ENCODE data around the gene KREMEN1.

Gene KREMEN1

DNA sequence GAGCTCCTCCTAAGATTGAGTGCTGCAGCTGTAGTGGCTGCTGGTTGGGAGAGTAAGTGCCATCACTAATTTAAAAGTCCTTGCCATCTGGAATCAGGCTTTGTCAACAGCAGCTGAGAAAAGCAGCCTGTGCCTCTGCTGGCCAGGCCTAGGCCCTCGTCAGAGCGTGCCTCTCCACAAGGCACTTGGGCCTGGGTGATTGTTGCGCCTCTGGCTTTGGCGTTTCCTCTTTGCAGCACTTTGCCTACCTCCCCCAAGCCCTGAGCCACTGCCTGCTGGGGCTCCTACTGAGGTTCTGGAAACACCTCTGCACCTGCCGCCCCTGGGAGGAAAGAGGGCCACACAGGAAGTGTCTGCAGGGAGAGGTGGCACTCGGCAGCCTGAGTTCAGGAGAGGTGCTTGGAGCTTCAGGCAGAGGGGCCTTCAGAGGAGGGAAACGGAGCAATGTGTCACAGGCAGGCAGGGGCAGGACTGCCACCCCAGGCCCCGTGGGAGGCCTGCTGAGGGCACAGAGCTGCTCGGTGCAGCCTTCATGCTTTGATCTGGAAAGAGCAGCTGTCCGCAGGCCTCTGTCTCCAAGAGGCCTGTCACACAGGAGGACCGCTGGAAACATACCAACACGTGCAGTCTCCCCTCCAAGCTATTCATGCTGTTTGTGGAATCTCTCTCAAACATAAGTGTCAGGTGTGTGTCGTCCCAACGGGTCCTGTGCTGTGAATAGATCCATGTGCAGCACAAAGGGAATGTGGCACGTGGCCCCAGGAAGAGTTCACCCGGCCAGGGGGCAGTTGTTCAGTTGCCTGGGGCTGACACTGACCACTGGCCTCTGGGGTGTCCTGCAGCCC lies 71.3 kb downstream of the KREMEN1 start:
- H3K36me3 ChIP-seq (ENCODE audit: control insufficient read depth, insufficient read depth, low read length): no peaks in the 10 kb centered on the region
- no peak overlapping the region for H3K9ac ChIP-seq (ENCODE audit: low read length)
- no peaks in the 10 kb centered on the region for H3K27me3 ChIP-seq (ENCODE audit: insufficient read depth, low read length, poor library complexity)
- H2BK5ac ChIP-seq (ENCODE audit: low read length): no peak overlapping the region
- H4K8ac ChIP-seq (ENCODE audit: low read depth, low read length): no peak overlapping the region
- no peaks in the 10 kb centered on the region for H3K79me1 ChIP-seq (ENCODE audit: low read length)
- H3K79me2 ChIP-seq (ENCODE audit: control insufficient read depth, insufficient read depth, low read length): no peaks in the 10 kb centered on the region
- no peak overlapping the region for H3K4me2 ChIP-seq (ENCODE audit: low read length)
- H2BK15ac ChIP-seq (replicated peaks; ENCODE audit: low read depth): no peak overlapping the region
- no peak overlapping the region for H3K27ac ChIP-seq (ENCODE audit: low read depth, low read length)
- H3K56ac ChIP-seq (ENCODE audit: low read length): no peak overlapping the region
- no peaks in the 10 kb centered on the region for H3K4me1 ChIP-seq (ENCODE audit: control insufficient read depth, low read depth, low read length)
- H3K4ac ChIP-seq (ENCODE audit: low read depth, low read length): no peak overlapping the region
- H3K18ac ChIP-seq (ENCODE audit: low read length): no peak overlapping the region
- no peak overlapping the region for H2BK120ac ChIP-seq (ENCODE audit: low read depth, low read length)
- no CpG with 5 or more reads among the region's 16 CpGs for WGBS (ENCODE audit: extremely low coverage, insufficient coverage, low lambda C conversion rate)
- no peak overlapping the region for H3K4me3 ChIP-seq (ENCODE audit: low read length)
- no peak for DNase-seq
- H2AK5ac ChIP-seq (ENCODE audit: low read length): no peak overlapping the region
- H3K23ac ChIP-seq (ENCODE audit: low read length): no peak overlapping the region
- no peak overlapping the region for H4K5ac ChIP-seq (ENCODE audit: low read length)

DNA sequence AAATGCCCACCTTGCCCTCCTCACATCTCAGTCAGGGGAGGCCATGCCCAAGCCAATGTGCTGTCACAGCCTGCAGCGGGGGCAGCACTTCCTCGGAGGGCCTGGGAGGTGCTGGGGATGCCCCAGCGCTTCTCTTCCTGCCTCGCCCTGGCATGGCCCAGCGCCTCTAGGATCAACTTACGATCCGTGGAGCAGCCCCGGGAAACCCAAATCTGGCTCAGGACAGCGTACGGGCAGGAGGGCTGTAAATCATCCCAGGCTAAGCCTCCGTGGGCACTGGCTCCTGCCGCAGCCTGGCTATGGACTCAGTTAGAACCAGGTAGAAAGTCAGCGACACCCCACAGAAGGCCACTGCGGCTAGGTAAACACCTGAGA lies 71.9 kb downstream of the KREMEN1 start:
- H2BK5ac ChIP-seq (ENCODE audit: low read length): no peak overlapping the region
- no peaks in the 10 kb centered on the region for H3K36me3 ChIP-seq (ENCODE audit: control insufficient read depth, insufficient read depth, low read length)
- H3K23ac ChIP-seq (ENCODE audit: low read length): no peak overlapping the region
- H4K5ac ChIP-seq (ENCODE audit: low read length): no peak overlapping the region
- no peak overlapping the region for H3K4ac ChIP-seq (ENCODE audit: low read depth, low read length)
- no peak overlapping the region for H3K4me2 ChIP-seq (ENCODE audit: low read length)
- no peaks in the 10 kb centered on the region for H3K79me1 ChIP-seq (ENCODE audit: low read length)
- no peak for DNase-seq
- no peaks in the 10 kb centered on the region for H3K4me1 ChIP-seq (ENCODE audit: control insufficient read depth, low read depth, low read length)
- H3K27me3 ChIP-seq (ENCODE audit: insufficient read depth, low read length, poor library complexity): no peaks in the 10 kb centered on the region
- H4K8ac ChIP-seq (ENCODE audit: low read depth, low read length): no peak overlapping the region
- no peak overlapping the region for H3K56ac ChIP-seq (ENCODE audit: low read length)
- H2BK120ac ChIP-seq (ENCODE audit: low read depth, low read length): no peak overlapping the region
- H2BK15ac ChIP-seq (replicated peaks; ENCODE audit: low read depth): no peak overlapping the region
- H3K79me2 ChIP-seq (ENCODE audit: control insufficient read depth, insufficient read depth, low read length): no peaks in the 10 kb centered on the region
- no peak overlapping the region for H3K9ac ChIP-seq (ENCODE audit: low read length)
- H3K4me3 ChIP-seq (ENCODE audit: low read length): no peak overlapping the region
- WGBS (ENCODE audit: extremely low coverage, insufficient coverage, low lambda C conversion rate): no CpG with 5 or more reads among the region's 14 CpGs
- no peak overlapping the region for H3K18ac ChIP-seq (ENCODE audit: low read length)
- no peak overlapping the region for H3K27ac ChIP-seq (ENCODE audit: low read depth, low read length)
- H2AK5ac ChIP-seq (ENCODE audit: low read length): no peak overlapping the region

DNA sequence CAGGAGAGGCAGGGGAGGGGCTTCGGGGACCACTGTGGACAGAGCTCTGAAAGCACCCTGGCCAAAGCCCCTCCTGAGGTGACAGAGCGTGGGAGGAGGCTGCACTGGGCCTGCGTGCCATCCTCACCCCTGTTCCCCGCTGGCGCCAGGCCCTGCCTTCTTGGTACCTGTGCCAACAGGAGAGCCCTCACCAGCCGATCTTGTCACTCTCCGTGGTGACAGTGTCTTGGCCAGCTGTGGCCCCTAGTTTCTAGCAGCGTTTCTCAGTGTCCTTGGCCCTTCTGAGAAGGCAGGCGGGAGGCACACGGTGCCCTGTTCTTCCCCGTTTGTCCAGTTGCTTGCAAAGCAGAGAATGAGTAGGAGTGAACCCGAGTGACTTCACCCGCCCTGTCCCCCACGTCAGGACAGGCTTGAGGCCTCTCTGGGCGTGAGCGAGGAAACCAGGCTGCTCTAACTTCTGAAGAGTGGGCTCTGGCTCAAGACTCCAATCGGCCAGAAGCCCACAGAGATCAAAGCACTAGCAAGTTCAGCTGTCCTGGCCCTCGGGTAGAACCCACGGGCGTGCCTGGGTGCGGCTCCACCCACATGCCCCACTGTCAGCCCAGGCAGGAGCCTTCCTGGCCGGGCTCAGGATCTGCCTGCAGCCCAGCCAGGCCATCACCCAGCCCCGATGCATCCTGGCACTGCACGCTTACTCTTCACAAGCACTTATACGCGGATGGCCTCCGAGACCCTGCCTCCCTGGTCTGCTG lies 72.7 kb downstream of the KREMEN1 start:
- H3K79me1 ChIP-seq (ENCODE audit: low read length): no peaks in the 10 kb centered on the region
- H3K23ac ChIP-seq (ENCODE audit: low read length): no peak overlapping the region
- H3K4ac ChIP-seq (ENCODE audit: low read depth, low read length): no peak overlapping the region
- H2BK5ac ChIP-seq (ENCODE audit: low read length): no peak overlapping the region
- no peak overlapping the region for H4K5ac ChIP-seq (ENCODE audit: low read length)
- H3K4me3 ChIP-seq (ENCODE audit: low read length): no peak overlapping the region
- H3K27ac ChIP-seq (ENCODE audit: low read depth, low read length): no peak overlapping the region
- no peaks in the 10 kb centered on the region for H3K36me3 ChIP-seq (ENCODE audit: control insufficient read depth, insufficient read depth, low read length)
- H2AK5ac ChIP-seq (ENCODE audit: low read length): no peak overlapping the region
- DNase-seq: no peak
- H3K79me2 ChIP-seq (ENCODE audit: control insufficient read depth, insufficient read depth, low read length): no peaks in the 10 kb centered on the region
- H3K56ac ChIP-seq (ENCODE audit: low read length): peak overlapping the region; percentile 42
- H3K4me1 ChIP-seq (ENCODE audit: control insufficient read depth, low read depth, low read length): no peaks in the 10 kb centered on the region
- H3K9ac ChIP-seq (ENCODE audit: low read length): no peak overlapping the region
- H3K18ac ChIP-seq (ENCODE audit: low read length): no peak overlapping the region
- no CpG with 5 or more reads among the region's 27 CpGs for WGBS (ENCODE audit: extremely low coverage, insufficient coverage, low lambda C conversion rate)
- no peak overlapping the region for H2BK120ac ChIP-seq (ENCODE audit: low read depth, low read length)
- no peak overlapping the region for H3K4me2 ChIP-seq (ENCODE audit: low read length)
- H3K27me3 ChIP-seq (ENCODE audit: insufficient read depth, low read length, poor library complexity): no peaks in the 10 kb centered on the region
- H4K8ac ChIP-seq (ENCODE audit: low read depth, low read length): no peak overlapping the region
- H2BK15ac ChIP-seq (replicated peaks; ENCODE audit: low read depth): no peak overlapping the region

DNA sequence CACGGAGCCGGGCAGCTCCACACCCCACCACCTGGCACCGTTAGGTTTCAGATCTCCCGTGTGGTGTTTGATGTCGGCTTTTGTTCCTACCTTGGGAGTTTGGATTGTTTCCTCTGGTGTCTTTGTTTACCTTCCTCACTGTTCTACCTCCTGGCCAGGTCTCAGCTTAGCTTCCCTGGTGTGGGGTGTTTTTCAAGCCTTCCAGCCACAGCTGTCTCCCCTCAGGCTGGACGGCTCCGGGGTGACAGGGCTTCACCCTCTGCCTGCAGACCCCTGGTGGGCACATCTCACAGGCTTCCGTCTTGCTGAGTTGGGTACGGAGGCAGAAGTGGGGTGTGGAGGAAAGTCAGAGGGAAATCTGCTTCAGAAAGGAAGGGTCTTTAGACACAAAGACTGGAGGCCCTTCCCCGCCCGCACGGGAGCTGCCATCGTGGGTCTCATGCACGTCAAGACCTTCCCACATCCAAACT lies 73.3 kb downstream of the KREMEN1 start:
- no peak overlapping the region for H2BK5ac ChIP-seq (ENCODE audit: low read length)
- H3K36me3 ChIP-seq (ENCODE audit: control insufficient read depth, insufficient read depth, low read length): no peaks in the 10 kb centered on the region
- no peak for DNase-seq
- H4K8ac ChIP-seq (ENCODE audit: low read depth, low read length): no peak overlapping the region
- no peaks in the 10 kb centered on the region for H3K27me3 ChIP-seq (ENCODE audit: insufficient read depth, low read length, poor library complexity)
- no peak overlapping the region for H3K27ac ChIP-seq (ENCODE audit: low read depth, low read length)
- H3K9ac ChIP-seq (ENCODE audit: low read length): no peak overlapping the region
- H2AK5ac ChIP-seq (ENCODE audit: low read length): no peak overlapping the region
- no peak overlapping the region for H2BK120ac ChIP-seq (ENCODE audit: low read depth, low read length)
- no peak overlapping the region for H3K23ac ChIP-seq (ENCODE audit: low read length)
- WGBS (ENCODE audit: extremely low coverage, insufficient coverage, low lambda C conversion rate): no CpG with 5 or more reads among the region's 14 CpGs
- no peak overlapping the region for H3K4ac ChIP-seq (ENCODE audit: low read depth, low read length)
- H3K79me1 ChIP-seq (ENCODE audit: low read length): no peaks in the 10 kb centered on the region
- H3K4me2 ChIP-seq (ENCODE audit: low read length): no peak overlapping the region
- no peak overlapping the region for H4K5ac ChIP-seq (ENCODE audit: low read length)
- no peak overlapping the region for H3K18ac ChIP-seq (ENCODE audit: low read length)
- peak overlapping the region; percentile 42 for H3K56ac ChIP-seq (ENCODE audit: low read length)
- H2BK15ac ChIP-seq (replicated peaks; ENCODE audit: low read depth): no peak overlapping the region
- no peak overlapping the region for H3K4me3 ChIP-seq (ENCODE audit: low read length)
- H3K79me2 ChIP-seq (ENCODE audit: control insufficient read depth, insufficient read depth, low read length): no peaks in the 10 kb centered on the region
- H3K4me1 ChIP-seq (ENCODE audit: control insufficient read depth, low read depth, low read length): no peaks in the 10 kb centered on the region

DNA sequence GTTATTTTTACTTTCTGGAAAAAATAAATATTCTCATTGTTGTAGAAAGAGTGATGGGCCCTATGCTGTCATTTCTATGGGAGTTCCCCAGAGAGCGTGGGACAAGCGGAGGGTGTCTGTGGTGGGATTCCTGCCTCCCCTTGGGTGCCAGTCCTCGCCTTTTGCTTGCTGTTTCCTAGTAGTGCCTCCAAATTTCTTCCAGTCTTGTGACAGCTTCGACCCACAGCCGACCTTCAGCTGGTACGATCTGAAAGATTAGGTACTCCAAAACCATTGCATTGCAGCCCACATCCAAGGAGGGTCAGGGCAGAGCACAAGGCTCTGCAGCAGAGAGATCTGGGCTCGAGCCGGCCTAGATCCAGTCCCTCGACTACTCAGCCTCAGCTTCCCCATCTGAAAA lies 73.9 kb downstream of the KREMEN1 start:
- Histone ChIP-seq H3K9ac (ENCODE audit: low read length) (no peak overlapping the region), H4K8ac (ENCODE audit: low read depth, low read length) (no peak overlapping the region), H3K27ac (ENCODE audit: low read depth, low read length) (no peak overlapping the region), H2BK5ac (ENCODE audit: low read length) (no peak overlapping the region), H4K5ac (ENCODE audit: low read length) (no peak overlapping the region), H3K36me3 (ENCODE audit: control insufficient read depth, insufficient read depth, low read length) (no peaks in the 10 kb centered on the region), H3K79me2 (ENCODE audit: control insufficient read depth, insufficient read depth, low read length) (no peaks in the 10 kb centered on the region), H3K4ac (ENCODE audit: low read depth, low read length) (no peak overlapping the region), H3K4me3 (ENCODE audit: low read length) (no peak overlapping the region), H3K56ac (ENCODE audit: low read length) (no peak overlapping the region), H3K23ac (ENCODE audit: low read length) (no peak overlapping the region), H2BK15ac (replicated peaks; ENCODE audit: low read depth) (no peak overlapping the region), H2BK120ac (ENCODE audit: low read depth, low read length) (no peak overlapping the region), H3K4me1 (ENCODE audit: control insufficient read depth, low read depth, low read length) (no peaks in the 10 kb centered on the region), H2AK5ac (ENCODE audit: low read length) (no peak overlapping the region), H3K18ac (ENCODE audit: low read length) (no peak overlapping the region), H3K27me3 (ENCODE audit: insufficient read depth, low read length, poor library complexity) (no peaks in the 10 kb centered on the region), H3K4me2 (ENCODE audit: low read length) (no peak overlapping the region), H3K79me1 (ENCODE audit: low read length) (no peaks in the 10 kb centered on the region)
- DNase-seq: no peak
- WGBS (ENCODE audit: extremely low coverage, insufficient coverage, low lambda C conversion rate): no CpG with 5 or more reads among the region's 9 CpGs
